GM19351 (cell line): ENCODE data around the gene NHERF1.

Experiments
- ATAC-seq: cut with Tn5 transposase; IDR thresholded peaks from one replicate; pipeline ENCODE4 v1.9.1; 2021; ENCODE audit warnings: mild to moderate bottlenecking, moderate library complexity; ENCODE audit not compliant: unreplicated experiment

The NHERF1 gene

GRCh38 chr17:74748279-74748528, 224 bp upstream of the NHERF1 start:
- no peak for ATAC-seq

DNA sequence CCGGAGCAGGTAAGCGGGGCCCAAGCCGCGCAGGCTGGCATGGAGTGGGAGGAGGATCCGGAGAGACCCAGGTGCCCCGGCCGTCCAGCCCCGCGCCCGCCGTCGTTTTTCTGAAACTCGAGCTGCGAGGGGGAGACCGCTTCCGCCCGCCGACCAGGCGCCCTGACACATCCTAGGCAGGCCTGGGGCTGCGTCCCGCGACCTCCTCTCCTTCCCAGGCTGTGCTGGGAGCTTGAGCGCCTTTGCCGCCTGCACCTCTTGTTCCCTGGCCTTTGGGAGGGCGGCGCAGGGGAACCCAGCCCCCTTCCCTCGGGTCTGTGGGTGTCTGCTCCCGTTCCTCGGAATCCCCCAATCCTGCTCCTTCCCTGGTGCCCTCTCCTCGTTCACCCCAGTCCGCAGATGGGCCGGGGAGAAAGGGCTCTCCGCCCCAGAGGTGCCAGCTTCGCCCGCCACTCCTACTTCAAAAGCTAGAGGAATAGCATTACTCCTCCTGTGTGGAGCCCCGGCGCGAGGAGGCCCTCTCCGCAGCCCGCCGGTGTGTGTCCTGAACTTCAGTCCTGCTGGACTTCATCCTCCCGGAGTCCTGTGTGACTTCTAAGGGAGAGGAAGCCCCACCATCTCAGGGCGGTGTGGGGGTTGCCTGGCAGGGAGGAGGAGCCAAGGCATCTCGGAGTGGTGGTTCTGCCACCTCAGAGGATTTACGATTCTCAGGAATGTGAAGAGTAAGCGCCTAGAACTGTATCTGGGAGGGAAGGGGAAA, 1.0 kb downstream of the NHERF1 start:
- peak; percentile 19 for ATAC-seq

- no peak for ATAC-seq
Observed at GRCh38 chr17:74750039-74750326, 1.6 kb downstream of the NHERF1 start.

- ATAC-seq = no peak
Observed at GRCh38 chr17:74750327-74751069, 2.1 kb downstream of the NHERF1 start.

- ATAC-seq = no peak
Observed at GRCh38 chr17:74752415-74752814, 4.0 kb downstream of the NHERF1 start.

GRCh38 chr17:74752822-74753401, 4.5 kb downstream of the NHERF1 start:
- no peak for ATAC-seq

GRCh38 chr17:74754832-74755231, 6.4 kb downstream of the NHERF1 start:
- ATAC-seq = no peak

DNA sequence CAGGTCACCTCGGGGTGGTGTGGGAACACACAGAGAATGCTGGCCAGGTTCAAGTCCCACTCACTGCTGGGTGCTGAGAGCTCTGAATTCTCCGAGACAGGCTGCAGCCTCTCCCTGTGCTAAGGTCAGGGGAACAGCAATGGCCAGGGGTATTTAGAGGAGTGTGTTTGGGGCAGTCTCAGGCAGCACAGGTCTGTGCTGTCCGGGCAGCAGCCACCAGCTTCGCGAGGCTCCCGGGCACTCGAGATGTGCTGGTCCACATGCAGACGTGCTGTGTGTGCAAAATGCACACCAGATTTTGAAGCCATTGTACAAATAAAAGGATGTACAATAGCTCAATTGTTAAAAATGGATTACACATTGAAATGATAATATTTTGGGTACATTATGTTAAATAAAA, 7.1 kb downstream of the NHERF1 start:
- ATAC-seq = no peak

DNA sequence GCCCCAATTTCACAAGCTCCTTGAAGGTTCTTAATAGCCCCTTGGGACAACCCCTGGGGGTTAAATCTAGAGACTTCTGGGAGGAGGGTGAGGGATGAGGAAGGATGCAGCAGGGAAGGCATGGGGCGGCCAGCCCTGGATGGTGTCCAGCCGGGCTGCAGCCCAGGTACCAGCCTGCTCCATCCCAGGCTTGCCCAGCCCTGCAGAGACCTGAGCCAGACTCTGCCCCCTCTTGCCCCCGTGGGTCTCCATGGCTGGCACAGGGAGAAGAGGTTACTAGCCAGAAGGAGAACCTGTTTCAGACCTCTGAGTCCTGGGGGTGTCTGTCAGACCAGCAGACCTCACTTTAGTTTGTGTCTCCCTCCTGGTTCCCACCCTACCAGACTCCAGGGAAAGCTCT, 8.5 kb downstream of the NHERF1 start:
- ATAC-seq = no peak

DNA sequence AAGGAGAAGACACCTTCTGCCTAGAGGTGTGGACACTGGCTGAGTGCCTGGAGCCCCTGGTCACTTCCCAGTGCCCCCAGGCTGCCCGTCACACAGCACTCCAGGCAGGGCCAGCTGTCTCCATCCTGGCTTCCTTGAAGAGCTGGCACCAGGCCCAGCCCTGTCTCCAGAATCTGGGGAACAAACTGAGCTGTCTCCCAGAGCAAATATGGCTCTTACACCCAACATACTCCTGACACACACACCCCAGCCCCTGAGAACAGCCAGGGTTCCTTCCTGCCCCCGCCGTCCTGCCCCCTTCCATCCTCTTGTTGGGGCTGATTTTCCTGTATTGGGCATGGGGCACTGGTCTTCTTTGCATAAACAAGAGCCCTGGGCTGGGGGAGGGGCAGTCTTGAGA, 9.1 kb downstream of the NHERF1 start:
- no peak for ATAC-seq

DNA sequence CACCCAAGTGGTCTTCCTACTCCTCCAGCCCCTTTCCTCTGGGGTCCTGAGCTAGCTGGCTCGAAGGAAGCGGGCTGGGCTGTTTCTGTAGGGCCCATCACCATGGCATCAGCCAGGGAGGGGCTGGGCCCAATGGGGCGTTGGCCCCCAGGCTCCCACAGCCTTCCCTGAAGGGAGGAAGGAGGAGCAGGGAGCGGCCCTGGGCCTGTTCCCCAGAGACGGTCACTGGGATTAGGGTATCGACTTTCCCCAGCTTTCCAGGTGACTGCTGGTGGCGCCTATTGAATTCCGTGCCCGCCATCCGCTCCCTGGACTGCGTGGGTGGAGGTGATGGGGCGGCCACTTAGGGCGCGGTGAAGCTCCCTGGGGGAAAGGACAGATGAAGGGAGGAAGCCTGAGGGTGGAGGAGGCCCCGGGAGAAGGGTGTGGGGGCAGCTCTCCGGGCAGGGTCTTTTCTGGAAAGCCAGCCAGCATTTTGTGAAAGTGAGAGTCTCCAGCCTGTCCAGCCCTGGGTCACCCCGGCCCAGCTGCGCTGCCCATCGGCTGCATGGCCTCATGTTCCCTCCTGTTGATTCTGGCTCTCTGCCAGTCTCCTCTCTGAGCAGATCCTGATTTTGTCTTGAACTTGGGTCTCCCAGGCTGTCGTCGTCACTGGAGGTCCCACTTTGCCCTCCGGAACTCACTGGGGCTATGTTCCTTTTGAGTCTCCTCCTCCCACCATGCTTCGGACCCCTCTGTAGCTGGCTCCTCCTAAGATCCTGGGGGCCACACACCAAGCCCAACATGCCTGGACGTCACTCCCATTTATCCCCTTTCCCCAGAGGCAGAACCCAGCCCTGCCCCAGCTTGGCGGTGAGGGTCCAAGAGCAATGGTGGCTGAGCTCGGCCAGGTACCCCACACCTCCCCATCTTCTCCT, 9.8 kb downstream of the NHERF1 start:
- ATAC-seq = no peak

GRCh38 chr17:74758848-74759168, 10.4 kb downstream of the NHERF1 start:
- ATAC-seq = no peak

DNA sequence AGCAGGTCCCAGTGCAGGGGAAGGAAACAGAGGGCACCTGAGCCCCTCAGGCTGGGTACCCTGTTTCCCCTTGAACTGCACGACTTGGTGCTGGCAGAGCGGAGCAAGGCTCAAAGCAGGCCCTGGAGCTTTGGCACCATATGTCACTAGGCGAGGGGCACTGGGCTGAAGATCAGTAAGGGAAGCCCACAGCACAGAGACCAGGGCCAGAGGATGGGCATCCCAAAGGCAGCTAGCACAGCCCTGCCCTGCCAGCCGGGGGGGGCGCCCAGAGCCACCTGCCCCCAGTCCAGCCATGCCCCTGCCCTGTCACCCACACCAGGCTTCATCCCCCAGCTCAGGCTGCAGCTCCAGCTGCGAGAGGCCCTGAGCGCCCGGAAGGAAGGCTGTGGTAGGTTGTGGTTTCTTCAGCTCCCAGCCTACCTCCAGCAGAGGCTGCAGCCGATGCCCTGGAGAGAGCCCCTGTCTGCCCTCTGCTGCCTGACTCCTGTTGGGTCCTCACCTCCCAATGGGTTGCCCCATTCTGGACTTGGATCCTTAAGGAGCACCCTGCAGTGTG, 10.9 kb downstream of the NHERF1 start:
- ATAC-seq = no peak

DNA sequence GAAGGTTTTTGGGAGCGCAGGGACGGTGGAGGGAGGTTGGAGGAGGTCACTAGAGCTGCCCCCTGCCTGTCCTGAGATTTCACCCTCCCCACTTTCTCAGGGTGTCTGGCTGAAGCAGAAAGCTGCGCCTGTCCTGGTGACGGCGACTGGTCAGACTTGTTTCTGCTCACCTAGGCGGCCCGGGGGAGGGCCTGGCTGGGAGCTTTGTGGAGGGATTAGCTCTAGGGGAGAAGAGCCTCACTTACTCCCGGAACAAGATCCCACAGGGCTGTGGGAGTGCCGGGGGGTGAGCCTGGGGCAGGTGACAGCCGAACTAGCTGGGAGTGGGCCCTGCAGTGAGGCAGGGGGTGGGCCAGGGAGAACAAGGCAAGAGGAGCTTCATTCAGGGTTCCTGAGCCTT, 11.5 kb downstream of the NHERF1 start:
- no peak for ATAC-seq

GRCh38 chr17:74760404-74761105, 12.1 kb downstream of the NHERF1 start:
- ATAC-seq = no peak

- no peak for ATAC-seq
Observed at GRCh38 chr17:74761419-74761818, 13.0 kb downstream of the NHERF1 start.

- no peak for ATAC-seq
Observed at GRCh38 chr17:74761931-74762330, 13.5 kb downstream of the NHERF1 start.

GRCh38 chr17:74763565-74764387, 15.3 kb downstream of the NHERF1 start:
- no peak for ATAC-seq

- no peak for ATAC-seq
Observed at GRCh38 chr17:74764751-74765286, 16.4 kb downstream of the NHERF1 start.

- ATAC-seq = no peak
Observed at GRCh38 chr17:74766413-74766812, 18.0 kb downstream of the NHERF1 start.
